ENCODE results near the gene CFHR3. TPM values are rescaled to one million over a fixed set of nuclear protein-coding genes. Genes with fewer than 3 reads are reported as not detected.

Gene CFHR3
- not detected in 2 replicates for total RNA-seq

DNA sequence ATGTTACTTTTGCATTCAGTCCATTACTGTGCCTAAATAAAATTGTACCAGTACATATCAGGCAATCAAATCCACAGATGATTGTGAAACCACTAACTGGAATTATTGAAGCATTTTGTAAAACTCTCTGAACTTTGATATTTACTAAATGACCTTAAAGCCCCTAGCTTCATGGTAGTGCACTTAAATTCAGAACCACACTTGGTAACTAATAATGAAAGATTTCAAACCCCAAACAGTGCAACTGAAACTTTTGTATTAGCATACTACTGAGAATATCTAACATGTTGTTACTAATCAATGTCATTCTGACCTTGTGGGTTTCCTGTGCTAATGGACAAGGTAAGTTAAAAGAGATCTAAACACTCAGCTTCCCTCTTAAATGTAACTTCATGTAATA lies at the start of gene CFHR3:
CFHR3 (plus strand) TSS at position 238 of the 400 bp plus-strand sequence; CDS start at position 285, 47 bp downstream.

DNA sequence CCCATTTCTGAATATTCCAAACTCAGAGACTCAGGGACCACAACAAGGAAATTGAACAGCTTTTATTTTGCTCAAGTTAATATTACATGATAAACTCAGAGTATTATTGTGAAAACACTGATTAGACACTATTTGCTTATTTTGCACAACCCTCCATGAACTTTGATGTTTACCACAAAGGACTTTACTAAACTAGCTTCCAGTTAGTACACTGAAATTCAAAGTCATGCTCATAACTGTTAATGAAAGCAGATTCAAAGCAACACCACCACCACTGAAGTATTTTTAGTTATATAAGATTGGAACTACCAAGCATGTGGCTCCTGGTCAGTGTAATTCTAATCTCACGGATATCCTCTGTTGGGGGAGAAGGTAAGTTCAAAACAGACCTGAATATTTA lies 44.9 kb downstream of the CFHR3 start, which contains the start of gene CFHR1:
CFHR1 (plus strand) TSS at position 201 of the 400 bp plus-strand sequence; CDS start at position 315, 114 bp downstream.

Other genes starting within 250 kb of the CFHR3 start
- 1.8 and 6.0 TPM in 2 replicates for gene KCNT2, start 166.4 kb upstream of the CFHR3 start, total RNA-seq
- 51.7 and 62.7 TPM in 2 replicates for gene CFH, start 122.8 kb upstream of the CFHR3 start, total RNA-seq
- 0.11 and 0.25 TPM in 2 replicates for gene CFHR1, start 44.9 kb downstream of the CFHR3 start, total RNA-seq
- gene CFHR4, start 113.2 kb downstream of the CFHR3 start, total RNA-seq = not detected in 2 replicates
- gene CFHR2, start 168.9 kb downstream of the CFHR3 start, total RNA-seq = not detected in 2 replicates
- not detected in 2 replicates for gene CFHR5, start 202.7 kb downstream of the CFHR3 start, total RNA-seq

Measured in uterine smooth muscle cell (primary cell).